WERI-Rb-1 (cell line): ENCODE results near the gene BPIFB2.

Source experiments
- DNase-seq: peaks from one replicate; pipeline ENCODE4 v3.0.0-alpha.2; 2020
- H3K27ac ChIP-seq: fragments of 250-450 bp; sonication (Bioruptor Pico); 2 replicates; pipeline ENCODE4 v1.5.1; 2020; ENCODE audit warnings: mild to moderate bottlenecking, moderate library complexity
- H3K27me3 ChIP-seq: fragments of 250-450 bp; sonication (Bioruptor Pico); 2 replicates; pipeline ENCODE4 v1.5.1; 2021; ENCODE audit warnings: mild to moderate bottlenecking, low read depth, moderate library complexity; ENCODE audit not compliant: insufficient read depth, severe bottlenecking
- H3K36me3 ChIP-seq: fragments of 250-450 bp; sonication (Bioruptor Pico); 2 replicates; pipeline ENCODE4 v1.5.1; 2020; ENCODE audit warnings: mild to moderate bottlenecking, moderate library complexity
- H3K4me3 ChIP-seq: 2 replicates; pipeline ENCODE4 v1.5.1; 2011; ENCODE audit warnings: low read depth, mild to moderate bottlenecking, control low read depth, low read length
- H3K9me3 ChIP-seq: fragments of 250-450 bp; sonication (Bioruptor Pico); 2 replicates; pipeline ENCODE4 v1.5.1; 2021; ENCODE audit warnings: mild to moderate bottlenecking, moderate library complexity; ENCODE audit not compliant: severe bottlenecking
- CTCF ChIP-seq: IDR thresholded peaks from 2 replicates; pipeline ENCODE4 v1.5.1; 2011; ENCODE audit warnings: low read depth, mild to moderate bottlenecking, control low read depth, inconsistent platforms, low read length

Gene BPIFB2

GRCh38 chr20:33030569-33030968 is 23.1 kb downstream of the BPIFB2 start:
- no peak overlapping the region for H3K4me3 ChIP-seq
- no peak for DNase-seq
- TF ChIP-seq CTCF = no peak
- H3K36me3 ChIP-seq = no peaks in the 10 kb centered on the region
- no peaks in the 10 kb centered on the region for H3K27me3 ChIP-seq
- no peak overlapping the region for H3K27ac ChIP-seq
- no peaks in the 10 kb centered on the region for H3K9me3 ChIP-seq

GRCh38 chr20:33031531-33031930 is 24.0 kb downstream of the BPIFB2 start, which contains the start of gene BPIFB6:
Gene BPIFB6, plus strand, starts transcription at chr20:33031648. Its CDS starts 0 bp downstream, at chr20:33031648.
- Histone ChIP-seq H3K9me3 (no peaks in the 10 kb centered on the region), H3K27me3 (no peaks in the 10 kb centered on the region), H3K4me3 (no peak within 1 kb of the TSS), H3K36me3 (no peaks in the 10 kb centered on the region), H3K27ac (no peak within 1 kb of the TSS)
- DNase-seq = no peak
- TF ChIP-seq CTCF = no peak

- no peaks in the 10 kb centered on the region for H3K27me3 ChIP-seq
- H3K4me3 ChIP-seq = no peak overlapping the region
- DNase-seq = no peak
- TF ChIP-seq CTCF = no peak
- no peaks in the 10 kb centered on the region for H3K36me3 ChIP-seq
- H3K27ac ChIP-seq = no peak overlapping the region
- H3K9me3 ChIP-seq = no peaks in the 10 kb centered on the region
Measured at GRCh38 chr20:33032555-33032954, 25.1 kb downstream of the BPIFB2 start.

- Histone ChIP-seq H3K36me3 (no peaks in the 10 kb centered on the region), H3K27ac (no peak overlapping the region), H3K4me3 (no peak overlapping the region), H3K9me3 (no peaks in the 10 kb centered on the region), H3K27me3 (no peaks in the 10 kb centered on the region)
- no peak for TF ChIP-seq CTCF
- no peak for DNase-seq
Measured at GRCh38 chr20:33033381-33033780, 25.9 kb downstream of the BPIFB2 start.

- no peak overlapping the region for H3K4me3 ChIP-seq
- no peaks in the 10 kb centered on the region for H3K36me3 ChIP-seq
Measured at GRCh38 chr20:33034115-33034514, 26.6 kb downstream of the BPIFB2 start.

More at GRCh38 chr20:33034115-33034514, 26.6 kb downstream of the BPIFB2 start:
- no peak overlapping the region for H3K27ac ChIP-seq
- DNase-seq = no peak
- no peaks in the 10 kb centered on the region for H3K9me3 ChIP-seq
- TF ChIP-seq CTCF = no peak
- no peaks in the 10 kb centered on the region for H3K27me3 ChIP-seq
